ENCODE results near the gene GARIN5A.
"Not testable (repeated sequence)": the region's sequence is repeated elsewhere in the genome, so short reads cannot be mapped to it uniquely, and the experiment has no call there.

GARIN5A gene

GRCh38 chr19:50486823-50487515 is 10.3 kb upstream of the GARIN5A start:
- DNase-seq: no peak

- no peak for DNase-seq
Measured at GRCh38 chr19:50485284-50485955, 8.8 kb upstream of the GARIN5A start.

GRCh38 chr19:50482916-50483315 is 6.3 kb upstream of the GARIN5A start:
- no peak for DNase-seq

GRCh38 chr19:50482271-50482855 is 5.7 kb upstream of the GARIN5A start:
- no peak for DNase-seq

GRCh38 chr19:50481351-50482149 is 4.9 kb upstream of the GARIN5A start:
- DNase-seq: no peak

- DNase-seq: no peak
Measured at GRCh38 chr19:50480281-50481111, 3.8 kb upstream of the GARIN5A start.

GRCh38 chr19:50479761-50480251 is 3.2 kb upstream of the GARIN5A start:
- DNase-seq: no peak

- no peak for DNase-seq
Measured at GRCh38 chr19:50478901-50479715, 2.5 kb upstream of the GARIN5A start.

GRCh38 chr19:50477751-50478515 is 1.3 kb upstream of the GARIN5A start:
- no peak for DNase-seq

- no peak for DNase-seq
Measured at GRCh38 chr19:50476907-50477238, 225 bp upstream of the GARIN5A start.

GRCh38 chr19:50475736-50476223 is 868 bp downstream of the GARIN5A start:
- DNase-seq: no peak

GRCh38 chr19:50475101-50475568 is 1.5 kb downstream of the GARIN5A start:
- DNase-seq: no peak

GRCh38 chr19:50473336-50473735 is 3.3 kb downstream of the GARIN5A start:
- not testable (repeated sequence) for DNase-seq

GRCh38 chr19:50468818-50469217 is 7.8 kb downstream of the GARIN5A start:
- no peak for DNase-seq

GRCh38 chr19:50467566-50467965 is 9.1 kb downstream of the GARIN5A start:
- DNase-seq: no peak

GRCh38 chr19:50466706-50467039 is 10.0 kb downstream of the GARIN5A start:
- DNase-seq: no peak

GRCh38 chr19:50465986-50466705 is 10.5 kb downstream of the GARIN5A start:
- no peak for DNase-seq

GRCh38 chr19:50465000-50465399 is 11.6 kb downstream of the GARIN5A start:
- DNase-seq: no peak

- DNase-seq: no peak
Measured at GRCh38 chr19:50464348-50464747, 12.3 kb downstream of the GARIN5A start.

- no peak for DNase-seq
Measured at GRCh38 chr19:50462970-50463369, 13.7 kb downstream of the GARIN5A start.

Measured in SIG-M5 (cell line).